Loucy (cell line): ENCODE measurements around the gene CHST5.

Source experiments
- H2AFZ ChIP-seq: fragments of 200-600 bp; sonication (generic); 2 replicates; pipeline ENCODE4 v1.6.0; 2016; ENCODE audit warnings: antibody characterized with exemption, mild to moderate bottlenecking, low read length, moderate library complexity
- H3F3A ChIP-seq: fragments of 200-600 bp; 2 replicates; pipeline ENCODE4 v1.6.0; 2016; ENCODE audit warnings: antibody characterized with exemption, low read depth, mild to moderate bottlenecking
- H3K27me3 ChIP-seq: fragments of 200-600 bp; sonication (generic); 2 replicates; pipeline ENCODE4 v1.6.1; 2014; ENCODE audit warnings: low read length, mild to moderate bottlenecking; ENCODE audit not compliant: insufficient read depth, poor library complexity, severe bottlenecking
- H3K36me3 ChIP-seq: fragments of 200-600 bp; sonication (generic); 2 replicates; pipeline ENCODE4 v1.6.1; 2016; ENCODE audit warnings: low read length; ENCODE audit not compliant: insufficient read depth
- H3K4me1 ChIP-seq: fragments of 200-600 bp; sonication (generic); 2 replicates; pipeline ENCODE4 v1.5.1; 2014; ENCODE audit warnings: low read length, mild to moderate bottlenecking; ENCODE audit not compliant: insufficient read depth, poor library complexity, severe bottlenecking
- H3K4me2 ChIP-seq: fragments of 200-600 bp; sonication (generic); 2 replicates; pipeline ENCODE4 v1.6.0; 2014; ENCODE audit warnings: antibody characterized with exemption, low read length, low read depth, mild to moderate bottlenecking; ENCODE audit not compliant: poor library complexity, severe bottlenecking
- H3K4me3 ChIP-seq: fragments of 200-600 bp; sonication (generic); 2 replicates; pipeline ENCODE4 v1.5.1; 2014; ENCODE audit warnings: low read length, mild to moderate bottlenecking, mixed read lengths; ENCODE audit not compliant: poor library complexity, severe bottlenecking
- H3K79me2 ChIP-seq: fragments of 200-600 bp; sonication (generic); 2 replicates; pipeline ENCODE4 v1.6.1; 2014; ENCODE audit warnings: low read length; ENCODE audit not compliant: insufficient read depth
- H3K9ac ChIP-seq: fragments of 200-600 bp; sonication (generic); 2 replicates; pipeline ENCODE4 v1.6.0; 2014; ENCODE audit warnings: mild to moderate bottlenecking, low read depth, low read length, moderate library complexity; ENCODE audit not compliant: poor library complexity, severe bottlenecking
- H3K9me2 ChIP-seq: fragments of 200-600 bp; sonication (generic); replicated peaks from 2 replicates; pipeline ENCODE4 v1.6.1; 2016; ENCODE audit warnings: low read depth, low read length, mixed read lengths
- H3K9me3 ChIP-seq: fragments of 200-600 bp; sonication (generic); 2 replicates; pipeline ENCODE4 v1.6.1; 2014; ENCODE audit warnings: mild to moderate bottlenecking, antibody characterized with exemption, low read length, low read depth; ENCODE audit not compliant: insufficient read depth
- H4K20me1 ChIP-seq: fragments of 200-600 bp; sonication (generic); 2 replicates; pipeline ENCODE4 v1.6.0; 2014; ENCODE audit warnings: antibody characterized with exemption, low read length, mild to moderate bottlenecking; ENCODE audit not compliant: insufficient read depth, poor library complexity, severe bottlenecking
- EZH2phosphoT487 ChIP-seq: fragments of 200-600 bp; IDR thresholded peaks from 2 replicates; pipeline ENCODE4 v1.6.1; 2018; ENCODE audit warnings: antibody characterized with exemption, mild to moderate bottlenecking, moderate library complexity, borderline replicate concordance
- TF ChIP-seq, protein P1 (sequence below): fragments of 200-600 bp; sonication (generic); conservative IDR thresholded peaks from 2 replicates; pipeline ENCODE4 v1.5.1; 2014; ENCODE audit warnings: mild to moderate bottlenecking, antibody characterized with exemption, low read length

CHST5 gene

DNA sequence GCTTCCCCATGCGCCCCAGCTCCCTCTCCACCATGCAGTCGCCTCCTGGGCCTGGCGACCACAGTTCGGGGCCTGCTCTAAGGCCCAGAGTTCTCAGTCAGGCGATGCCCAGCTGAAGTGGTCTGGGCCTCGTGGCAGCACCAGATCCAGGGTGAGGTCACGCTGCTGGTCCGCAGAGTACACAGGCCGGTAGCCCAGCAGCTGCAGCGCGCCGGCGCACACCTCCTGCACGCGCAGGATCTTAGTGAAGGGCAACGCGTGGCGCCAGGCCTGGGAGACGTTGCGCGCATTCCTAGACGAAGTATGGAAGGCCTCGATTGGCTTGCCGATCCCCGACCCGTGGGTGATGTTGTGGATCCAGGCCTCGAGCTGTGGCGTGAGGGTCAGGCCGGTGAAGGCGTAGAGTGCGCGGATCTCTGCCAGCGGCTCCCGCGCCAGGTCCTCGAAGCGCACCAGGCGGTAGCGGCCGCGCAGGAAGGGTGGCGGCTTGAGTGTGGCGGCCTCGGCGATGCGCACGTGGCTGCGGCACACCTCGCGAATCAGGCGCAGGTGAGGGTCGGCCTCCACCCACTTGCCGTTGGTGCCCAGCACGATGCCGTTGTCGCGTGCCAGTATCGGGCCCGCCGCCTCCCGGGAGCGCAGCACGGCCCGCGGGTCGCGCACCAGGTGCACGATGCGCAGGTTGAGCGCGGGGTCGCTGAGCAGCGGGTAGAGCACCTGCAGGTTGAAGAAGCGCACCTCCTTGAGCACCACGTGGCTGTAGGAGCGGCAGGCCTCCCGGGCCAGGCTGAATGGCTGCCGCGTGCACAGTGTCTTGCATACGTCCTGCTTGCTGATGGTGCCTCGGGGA lies 6.6 kb downstream of the CHST5 start:
- TF ChIP-seq EZH2phosphoT487: no peak
- TF ChIP-seq, protein P1, sequence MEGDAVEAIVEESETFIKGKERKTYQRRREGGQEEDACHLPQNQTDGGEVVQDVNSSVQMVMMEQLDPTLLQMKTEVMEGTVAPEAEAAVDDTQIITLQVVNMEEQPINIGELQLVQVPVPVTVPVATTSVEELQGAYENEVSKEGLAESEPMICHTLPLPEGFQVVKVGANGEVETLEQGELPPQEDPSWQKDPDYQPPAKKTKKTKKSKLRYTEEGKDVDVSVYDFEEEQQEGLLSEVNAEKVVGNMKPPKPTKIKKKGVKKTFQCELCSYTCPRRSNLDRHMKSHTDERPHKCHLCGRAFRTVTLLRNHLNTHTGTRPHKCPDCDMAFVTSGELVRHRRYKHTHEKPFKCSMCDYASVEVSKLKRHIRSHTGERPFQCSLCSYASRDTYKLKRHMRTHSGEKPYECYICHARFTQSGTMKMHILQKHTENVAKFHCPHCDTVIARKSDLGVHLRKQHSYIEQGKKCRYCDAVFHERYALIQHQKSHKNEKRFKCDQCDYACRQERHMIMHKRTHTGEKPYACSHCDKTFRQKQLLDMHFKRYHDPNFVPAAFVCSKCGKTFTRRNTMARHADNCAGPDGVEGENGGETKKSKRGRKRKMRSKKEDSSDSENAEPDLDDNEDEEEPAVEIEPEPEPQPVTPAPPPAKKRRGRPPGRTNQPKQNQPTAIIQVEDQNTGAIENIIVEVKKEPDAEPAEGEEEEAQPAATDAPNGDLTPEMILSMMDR: no peak
- H3K9me3 ChIP-seq: no peaks in the 10 kb centered on the region

DNA sequence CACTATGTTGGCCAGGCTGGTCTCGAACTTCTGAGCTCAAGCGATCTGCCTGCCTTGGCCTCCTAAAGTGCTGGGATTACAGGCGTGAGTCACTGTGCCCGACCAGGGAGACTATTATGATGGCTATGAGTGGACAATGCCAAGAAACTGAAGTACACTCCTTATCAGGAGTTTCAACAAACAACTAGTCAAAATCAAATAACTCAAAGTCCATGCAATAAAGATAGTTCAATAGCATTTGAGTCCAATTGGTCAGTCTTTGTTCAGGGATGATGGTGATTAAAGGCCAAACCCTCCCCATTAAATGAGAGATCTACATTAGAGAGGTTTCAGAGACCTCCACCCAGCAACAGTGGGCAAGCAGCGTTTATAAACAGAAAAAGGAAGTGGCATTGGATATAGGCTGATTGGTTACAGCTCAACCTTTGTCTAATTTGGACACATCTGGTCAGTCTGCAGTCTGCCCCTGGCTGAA lies 8.0 kb downstream of the CHST5 start:
- TF ChIP-seq, protein P1: no peak
- TF ChIP-seq EZH2phosphoT487: no peak
- Histone ChIP-seq H4K20me1 (no peaks in the 10 kb centered on the region), H3F3A (no peaks in the 10 kb centered on the region), H3K9ac (no peak overlapping the region), H3K9me2 (no peaks in the 10 kb centered on the region), H3K27me3 (no peaks in the 10 kb centered on the region), H3K79me2 (no peaks in the 10 kb centered on the region), H3K9me3 (no peaks in the 10 kb centered on the region), H3K4me2 (no peak overlapping the region), H3K4me3 (no peak overlapping the region), H3K36me3 (no peaks in the 10 kb centered on the region), H3K4me1 (no peaks in the 10 kb centered on the region), H2AFZ (no peak overlapping the region)

More for the DNA sequence above, 6.6 kb downstream of the CHST5 start:
- Histone ChIP-seq H4K20me1 (no peaks in the 10 kb centered on the region), H3K4me1 (no peaks in the 10 kb centered on the region), H3K9ac (no peak overlapping the region), H3K27me3 (no peaks in the 10 kb centered on the region), H3F3A (no peaks in the 10 kb centered on the region), H3K4me2 (no peak overlapping the region), H2AFZ (no peak overlapping the region), H3K79me2 (no peaks in the 10 kb centered on the region), H3K4me3 (no peak overlapping the region), H3K36me3 (no peaks in the 10 kb centered on the region), H3K9me2 (no peaks in the 10 kb centered on the region)

- no peaks in the 10 kb centered on the region for H3K36me3 ChIP-seq
- H3K4me1 ChIP-seq: no peaks in the 10 kb centered on the region
- H3K79me2 ChIP-seq: no peaks in the 10 kb centered on the region
- no peak overlapping the region for H3K4me3 ChIP-seq
- H3K9me3 ChIP-seq: no peaks in the 10 kb centered on the region
- TF ChIP-seq, protein P1: no peak
- no peak for TF ChIP-seq EZH2phosphoT487
- H4K20me1 ChIP-seq: no peaks in the 10 kb centered on the region
- no peak overlapping the region for H3K4me2 ChIP-seq
- no peaks in the 10 kb centered on the region for H3F3A ChIP-seq
- no peaks in the 10 kb centered on the region for H3K27me3 ChIP-seq
- no peak overlapping the region for H2AFZ ChIP-seq
- H3K9ac ChIP-seq: no peak overlapping the region
- H3K9me2 ChIP-seq: no peaks in the 10 kb centered on the region
Observed at GRCh38 chr16:75526032-75526790, 9.7 kb downstream of the CHST5 start.
